Neural cell (in vitro differentiated cells): ENCODE measurements around the gene PHTF2.

Experiments
- EZH2 ChIP-seq: fragments of 200-600, 300-800 bp; shearing (Covaris generic), sonication (generic); IDR thresholded peaks from 2 replicates; pipeline ENCODE4 v1.6.1; 2014; ENCODE audit warnings: antibody characterized with exemption, low read length, borderline replicate concordance, mild to moderate bottlenecking; ENCODE audit not compliant: insufficient read depth, poor library complexity, severe bottlenecking
- SMC3 ChIP-seq: fragments of 450-650 bp; conservative IDR thresholded peaks from 2 replicates; pipeline ENCODE4 v1.6.1; 2014; ENCODE audit warnings: antibody characterized with exemption, mild to moderate bottlenecking, moderate library complexity; ENCODE audit not compliant: poor library complexity

- no peak for TF ChIP-seq EZH2
- no peak for TF ChIP-seq SMC3
Observed at GRCh38 chr7:77885155-77885554, 86.6 kb downstream of the PHTF2 start.
